GM19193 (cell line): ENCODE data around the gene GOLGA1.
A peak's percentile ranks its signal among the peaks of the same experiment; 100 is the strongest.

ENCODE experiments used
- POLR2A ChIP-seq: IDR thresholded peaks from 4 replicates; pipeline ENCODE4 v1.6.1; 2011; ENCODE audit not compliant: insufficient read depth, insufficient read length; ENCODE audit errors: extremely low read depth

The GOLGA1 gene

GRCh38 chr9:124875501-124875900, 65.4 kb downstream of the GOLGA1 start:
- TF ChIP-seq POLR2A = no peak

GRCh38 chr9:124873664-124874063, 67.2 kb downstream of the GOLGA1 start:
- TF ChIP-seq POLR2A = peak; percentile 34

- peak; percentile 13 for TF ChIP-seq POLR2A
These were observed 69.7 kb downstream of the GOLGA1 start for GRCh38 chr9:124871156-124871561.

GRCh38 chr9:124870723-124871122, 70.2 kb downstream of the GOLGA1 start:
- no peak for TF ChIP-seq POLR2A

- TF ChIP-seq POLR2A = peak; percentile 51
These were observed 70.8 kb downstream of the GOLGA1 start for GRCh38 chr9:124869986-124870560.

- TF ChIP-seq POLR2A = no peak
These were observed 71.4 kb downstream of the GOLGA1 start for GRCh38 chr9:124869466-124869985.

GRCh38 chr9:124868511-124869465, 72.1 kb downstream of the GOLGA1 start:
- TF ChIP-seq POLR2A = peak; percentile 95

GRCh38 chr9:124863371-124863871, 77.5 kb downstream of the GOLGA1 start:
- TF ChIP-seq POLR2A = no peak

- peak; percentile 98 for TF ChIP-seq POLR2A
These were observed 79.3 kb downstream of the GOLGA1 start, which contains the start of the genes ARPC5L and RPL35 for GRCh38 chr9:124861342-124862229. TSS of gene ARPC5L (plus strand) at chr9:124862130. CDS start at chr9:124869291, 7,161 bp downstream. TSS of gene RPL35 (minus strand) at chr9:124861957. CDS start at chr9:124861912, 45 bp downstream.

GRCh38 chr9:124860582-124861341, 80.1 kb downstream of the GOLGA1 start:
- no peak for TF ChIP-seq POLR2A

GRCh38 chr9:124859803-124860581, 80.9 kb downstream of the GOLGA1 start:
- TF ChIP-seq POLR2A = no peak

- TF ChIP-seq POLR2A = peak; percentile 5
These were observed 82.4 kb downstream of the GOLGA1 start for GRCh38 chr9:124858330-124859046.
